BJ (cell line): Measurements from ENCODE around the gene TMEM184A. TPM values are rescaled to one million over a fixed set of nuclear protein-coding genes. Genes with fewer than 3 reads are reported as not detected.

Experiments used
- CTCF ChIA-PET: fragments of 350-600 bp; formaldehyde crosslinking; extraction: SDS; loops from one replicate; lab custom pipeline; 2021; ENCODE audit warnings: antibody characterized with exemption, inconsistent platforms; lab: Yijun Ruan, JAX
- POLR2A ChIA-PET: fragments of 300-600 bp; sonication (Branson Sonifier 250); formaldehyde crosslinking; extraction: SDS; loops from one replicate; lab custom pipeline; 2021; ENCODE audit warnings: antibody characterized with exemption; lab: Charles Lee
- DNase-seq: peaks from one replicate; pipeline ENCODE4 v3.0.0-alpha.2; 2011; ENCODE audit warnings: low read depth
- H3K27me3 ChIP-seq: 2 replicates; pipeline ENCODE4 v1.6.0; 2011; ENCODE audit warnings: low read length; ENCODE audit not compliant: control insufficient read depth, insufficient read depth
- H3K36me3 ChIP-seq: 2 replicates; pipeline ENCODE4 v1.5.1; 2011; ENCODE audit warnings: low read length; ENCODE audit not compliant: control insufficient read depth, insufficient read depth
- H3K4me3 ChIP-seq: 2 replicates; pipeline ENCODE4 v1.5.1; 2011; ENCODE audit warnings: low read depth, mild to moderate bottlenecking, control low read depth, low read length
- polyA plus RNA-seq: library from polyadenylated mRNA; depleted of rRNA; stranded (reverse); fragments of >200 nt; gene quantifications from 2 replicates; pipeline ENCODE4 v1.2.3, GENCODE V29; 2011
- TF ChIP-seq, protein P1 (sequence below): IDR thresholded peaks from 2 replicates; pipeline ENCODE4 v1.5.1; 2011; ENCODE audit warnings: low read depth, mild to moderate bottlenecking, control low read depth, inconsistent platforms, low read length, moderate library complexity; ENCODE audit not compliant: insufficient read depth

The TMEM184A gene
- polyA plus RNA-seq, 1 experiment: 1.3 TPM

DNA sequence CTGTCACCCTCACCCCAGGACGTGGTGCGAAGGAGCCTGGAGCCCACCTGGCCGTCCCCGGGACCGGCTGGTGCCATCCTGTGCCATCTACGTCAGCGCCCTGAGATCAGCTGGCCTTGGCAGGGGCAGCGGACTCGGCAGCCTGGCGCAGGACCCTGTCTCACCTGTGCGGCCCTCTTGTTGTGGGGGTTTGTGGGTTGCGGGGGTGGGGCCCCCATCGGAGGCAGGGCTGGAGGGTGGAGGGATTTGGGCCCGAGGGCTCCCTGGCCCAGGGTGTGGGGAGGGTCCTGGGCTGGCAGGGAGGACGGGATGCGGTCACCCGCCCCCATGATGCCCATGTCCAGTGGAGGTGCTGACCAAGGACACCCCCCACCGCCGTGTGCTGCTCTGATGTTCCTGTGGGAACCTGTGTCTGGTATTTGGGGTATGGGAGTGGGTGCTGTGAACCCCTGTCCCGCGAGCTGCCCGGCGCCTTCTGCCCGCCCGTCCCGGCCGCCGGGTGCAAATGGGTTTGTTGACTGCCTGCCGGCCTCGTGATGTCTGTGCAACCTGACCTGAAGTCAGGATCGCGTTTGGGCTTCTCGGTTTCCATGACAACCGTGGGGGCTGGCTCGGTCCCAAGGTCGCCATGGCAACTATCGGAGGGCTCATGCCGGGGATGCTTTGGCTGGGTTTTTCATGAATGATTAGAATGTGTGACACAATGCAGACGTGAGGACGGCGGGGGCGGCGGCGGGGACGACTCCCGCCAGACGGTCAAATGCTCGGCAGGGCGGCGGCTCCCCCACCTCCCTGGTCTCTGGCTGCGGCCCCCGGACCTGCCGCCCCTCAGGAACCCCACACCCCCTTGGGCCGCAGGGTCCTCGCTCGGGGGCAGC, 18.2 kb downstream of the TMEM184A start:
- CTCF ChIA-PET: interaction anchor here (1.5 kb wide), 1 partner anchor 33 kb away, joined by 3 read pairs; no protein-coding TSS in a partner anchor
- DNase-seq: peak; percentile 91
- TF ChIP-seq, protein P1, sequence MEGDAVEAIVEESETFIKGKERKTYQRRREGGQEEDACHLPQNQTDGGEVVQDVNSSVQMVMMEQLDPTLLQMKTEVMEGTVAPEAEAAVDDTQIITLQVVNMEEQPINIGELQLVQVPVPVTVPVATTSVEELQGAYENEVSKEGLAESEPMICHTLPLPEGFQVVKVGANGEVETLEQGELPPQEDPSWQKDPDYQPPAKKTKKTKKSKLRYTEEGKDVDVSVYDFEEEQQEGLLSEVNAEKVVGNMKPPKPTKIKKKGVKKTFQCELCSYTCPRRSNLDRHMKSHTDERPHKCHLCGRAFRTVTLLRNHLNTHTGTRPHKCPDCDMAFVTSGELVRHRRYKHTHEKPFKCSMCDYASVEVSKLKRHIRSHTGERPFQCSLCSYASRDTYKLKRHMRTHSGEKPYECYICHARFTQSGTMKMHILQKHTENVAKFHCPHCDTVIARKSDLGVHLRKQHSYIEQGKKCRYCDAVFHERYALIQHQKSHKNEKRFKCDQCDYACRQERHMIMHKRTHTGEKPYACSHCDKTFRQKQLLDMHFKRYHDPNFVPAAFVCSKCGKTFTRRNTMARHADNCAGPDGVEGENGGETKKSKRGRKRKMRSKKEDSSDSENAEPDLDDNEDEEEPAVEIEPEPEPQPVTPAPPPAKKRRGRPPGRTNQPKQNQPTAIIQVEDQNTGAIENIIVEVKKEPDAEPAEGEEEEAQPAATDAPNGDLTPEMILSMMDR: no peak
- H3K4me3 ChIP-seq: peak overlapping the region; percentile 45
- H3K27me3 ChIP-seq: no peaks in the 10 kb centered on the region
- H3K36me3 ChIP-seq: peaks cover 28% of the 10 kb centered on the region
- POLR2A ChIA-PET: no interaction called here

DNA sequence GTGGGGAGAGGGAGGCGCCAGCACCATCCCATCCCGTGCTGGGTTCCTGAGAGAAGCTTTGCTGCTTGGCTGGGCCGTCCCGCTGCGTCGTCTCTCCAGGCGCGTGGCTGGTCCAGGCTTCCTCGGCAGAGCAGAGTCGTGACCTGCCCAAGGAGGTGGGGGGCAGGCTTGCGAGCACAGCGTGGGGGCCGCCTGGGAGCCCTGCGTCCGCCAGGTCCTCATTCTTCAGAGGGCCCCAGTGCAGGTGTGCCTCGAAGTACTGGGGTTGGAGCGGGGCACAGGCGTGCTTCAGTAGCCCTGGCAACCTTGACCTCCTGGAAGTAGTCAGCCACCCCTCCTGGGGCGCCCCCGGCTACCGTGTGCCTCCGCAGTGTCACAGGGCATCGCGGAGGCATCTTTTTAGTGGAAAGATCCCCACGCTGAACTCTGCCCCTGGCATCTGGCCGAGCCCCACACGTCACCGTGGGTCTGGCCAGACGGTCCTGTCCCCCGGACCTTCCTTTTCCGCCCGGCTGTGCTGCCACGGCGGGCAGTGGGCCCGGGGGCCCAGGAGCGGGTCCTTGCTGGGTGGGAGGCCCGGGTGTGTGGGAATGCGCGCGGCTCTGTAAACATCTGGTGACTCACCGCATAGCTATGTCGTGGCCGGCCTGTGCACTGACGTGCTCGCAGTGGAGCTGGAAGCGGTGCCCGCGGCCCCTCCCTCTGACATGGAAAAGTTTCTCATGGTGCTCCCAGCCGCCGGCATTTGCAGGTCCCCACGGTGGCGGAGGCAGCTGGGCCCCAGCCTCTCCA, 19.1 kb downstream of the TMEM184A start:
- Histone ChIP-seq H3K4me3 (peak overlapping the region; percentile 45), H3K27me3 (no peaks in the 10 kb centered on the region), H3K36me3 (peaks cover 26% of the 10 kb centered on the region)
- TF ChIP-seq, protein P1: no peak
- ChIA-PET CTCF (interaction anchor here (0.6 to 1.5 kb wide), 3 partner anchors 15 to 126 kb away, joined by 3 read pairs; no protein-coding TSS in a partner anchor), POLR2A (no interaction called here)
- DNase-seq: peak; percentile 96

- H3K4me3 ChIP-seq: no peak overlapping the region
- TF ChIP-seq, protein P1: no peak
- H3K36me3 ChIP-seq: peaks cover 22% of the 10 kb centered on the region
- POLR2A ChIA-PET: no interaction called here
- H3K27me3 ChIP-seq: no peaks in the 10 kb centered on the region
- no peak for DNase-seq
- CTCF ChIA-PET: interaction anchor here (0.6 to 1.5 kb wide), 3 partner anchors 15 to 127 kb away, joined by 3 read pairs; no protein-coding TSS in a partner anchor
These were observed 19.6 kb downstream of the TMEM184A start for GRCh38 chr7:1536455-1536742.

GRCh38 chr7:1535701-1536454, 20.1 kb downstream of the TMEM184A start:
- ChIA-PET CTCF (interaction anchor here (0.7 to 1.5 kb wide), 3 partner anchors 14 to 674 kb away, joined by 3 read pairs; no protein-coding TSS in a partner anchor), POLR2A (no interaction called here)
- H3K36me3 ChIP-seq: peaks cover 17% of the 10 kb centered on the region
- TF ChIP-seq, protein P1: no peak
- no peak overlapping the region for H3K4me3 ChIP-seq
- no peak for DNase-seq
- no peaks in the 10 kb centered on the region for H3K27me3 ChIP-seq
